Left ventricle myocardium inferior (tissue), 1 donor: ENCODE data around the gene COL1A2. TPM values are rescaled to one million over a fixed set of nuclear protein-coding genes. Genes with fewer than 3 reads are reported as not detected.

Source experiments
- DNase-seq: peaks from one replicate; pipeline ENCODE4 v3.0.0-alpha.2; 2020
- H3K27ac ChIP-seq: fragments of 200-600 bp; replicated peaks from 2 replicates; pipeline ENCODE4 v1.8.0; 2021
- H3K27me3 ChIP-seq: fragments of 200-600 bp; 2 replicates; pipeline ENCODE4 v1.8.0; 2021; ENCODE audit warnings: low read depth
- H3K36me3 ChIP-seq: fragments of 200-600 bp; 2 replicates; pipeline ENCODE4 v1.8.0; 2021
- H3K4me1 ChIP-seq: fragments of 200-600 bp; 2 replicates; pipeline ENCODE4 v1.8.0; 2021
- H3K4me3 ChIP-seq: fragments of 200-600 bp; 2 replicates; pipeline ENCODE4 v1.8.0; 2021; ENCODE audit warnings: mild to moderate bottlenecking, moderate library complexity
- H3K9me3 ChIP-seq: fragments of 200-600 bp; replicated peaks from 2 replicates; pipeline ENCODE4 v1.8.0; 2021
- intact Hi-C: fragments of 100-400 bp; cut with micrococcal nuclease; formaldehyde crosslinking; loops from one replicate; pipeline ENCODE4 v1.11.0; 2022
- total RNA-seq: library from RNA; stranded (reverse); fragmentation: NEBNext Ultra II Directional; extraction: Animal tissue kit (Norgen Biotek cat#: 25700); gene quantifications from one replicate; pipeline ENCODE4 v1.2.1, GENCODE V29; 2021
- TF ChIP-seq, protein P1 (sequence below): fragments of 200-600 bp; IDR thresholded peaks from 2 replicates; pipeline ENCODE4 v1.8.0; 2021; ENCODE audit warnings: antibody characterized with exemption, mild to moderate bottlenecking, borderline replicate concordance
- donor health status: DM: no; HTN: yes; CAD: no; lungs with severe emphysema.

COL1A2 gene
- total RNA-seq, 1 donor from 2014 or later: 96.6 TPM

DNA sequence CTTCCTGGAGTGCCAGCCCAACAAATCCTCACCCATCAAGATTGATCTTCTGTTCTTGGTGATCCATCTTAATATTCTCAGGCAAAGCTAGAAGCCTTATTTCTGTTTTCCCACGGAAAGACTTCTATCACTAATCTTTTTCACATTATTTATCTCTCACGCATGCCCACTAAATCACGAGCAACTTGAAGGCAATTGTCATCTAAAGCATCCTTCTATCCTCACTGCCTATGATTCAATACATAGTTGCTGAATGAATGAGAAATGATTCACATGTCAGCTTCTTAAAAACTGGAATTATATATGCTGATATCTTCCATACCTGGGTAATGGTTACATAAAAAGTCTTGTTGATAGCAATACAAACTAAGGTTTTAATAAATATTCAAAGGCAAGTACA lies 12.6 kb upstream of the COL1A2 start:
- DNase-seq: no peak

DNA sequence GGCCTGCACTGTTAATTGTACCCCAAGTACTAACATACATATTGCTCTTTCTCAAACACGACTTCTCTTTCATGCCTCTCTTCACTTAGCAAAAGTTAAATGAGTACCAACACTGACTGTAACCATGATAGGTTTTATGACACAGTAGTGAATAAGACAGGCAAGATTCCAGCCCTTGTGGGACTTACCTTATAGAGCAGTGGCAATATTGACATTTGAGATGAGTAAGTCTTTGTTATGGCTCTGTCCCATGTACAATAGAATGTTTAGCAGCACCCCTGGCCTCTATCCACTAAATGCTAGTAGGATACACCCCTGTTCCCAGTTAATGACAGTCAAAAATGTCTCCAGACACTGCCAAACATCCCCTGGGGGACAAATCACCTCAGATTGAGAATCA lies 11.9 kb upstream of the COL1A2 start:
- no peaks in the 10 kb centered on the region for H3K36me3 ChIP-seq
- H3K27me3 ChIP-seq: no peaks in the 10 kb centered on the region
- no peak overlapping the region for H3K4me3 ChIP-seq
- DNase-seq: no peak
- intact Hi-C loops: no loop called here
- H3K9me3 ChIP-seq: no peaks in the 10 kb centered on the region
- H3K4me1 ChIP-seq: no peaks in the 10 kb centered on the region
- TF ChIP-seq, protein P1, sequence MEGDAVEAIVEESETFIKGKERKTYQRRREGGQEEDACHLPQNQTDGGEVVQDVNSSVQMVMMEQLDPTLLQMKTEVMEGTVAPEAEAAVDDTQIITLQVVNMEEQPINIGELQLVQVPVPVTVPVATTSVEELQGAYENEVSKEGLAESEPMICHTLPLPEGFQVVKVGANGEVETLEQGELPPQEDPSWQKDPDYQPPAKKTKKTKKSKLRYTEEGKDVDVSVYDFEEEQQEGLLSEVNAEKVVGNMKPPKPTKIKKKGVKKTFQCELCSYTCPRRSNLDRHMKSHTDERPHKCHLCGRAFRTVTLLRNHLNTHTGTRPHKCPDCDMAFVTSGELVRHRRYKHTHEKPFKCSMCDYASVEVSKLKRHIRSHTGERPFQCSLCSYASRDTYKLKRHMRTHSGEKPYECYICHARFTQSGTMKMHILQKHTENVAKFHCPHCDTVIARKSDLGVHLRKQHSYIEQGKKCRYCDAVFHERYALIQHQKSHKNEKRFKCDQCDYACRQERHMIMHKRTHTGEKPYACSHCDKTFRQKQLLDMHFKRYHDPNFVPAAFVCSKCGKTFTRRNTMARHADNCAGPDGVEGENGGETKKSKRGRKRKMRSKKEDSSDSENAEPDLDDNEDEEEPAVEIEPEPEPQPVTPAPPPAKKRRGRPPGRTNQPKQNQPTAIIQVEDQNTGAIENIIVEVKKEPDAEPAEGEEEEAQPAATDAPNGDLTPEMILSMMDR: no peak
- H3K27ac ChIP-seq: no peak overlapping the region

More for the DNA sequence above, 12.6 kb upstream of the COL1A2 start:
- no peak overlapping the region for H3K27ac ChIP-seq
- H3K4me1 ChIP-seq: no peaks in the 10 kb centered on the region
- H3K9me3 ChIP-seq: no peaks in the 10 kb centered on the region
- H3K27me3 ChIP-seq: no peaks in the 10 kb centered on the region
- TF ChIP-seq, protein P1: no peak
- intact Hi-C loops: no loop called here
- H3K36me3 ChIP-seq: no peaks in the 10 kb centered on the region
- no peak overlapping the region for H3K4me3 ChIP-seq

DNA sequence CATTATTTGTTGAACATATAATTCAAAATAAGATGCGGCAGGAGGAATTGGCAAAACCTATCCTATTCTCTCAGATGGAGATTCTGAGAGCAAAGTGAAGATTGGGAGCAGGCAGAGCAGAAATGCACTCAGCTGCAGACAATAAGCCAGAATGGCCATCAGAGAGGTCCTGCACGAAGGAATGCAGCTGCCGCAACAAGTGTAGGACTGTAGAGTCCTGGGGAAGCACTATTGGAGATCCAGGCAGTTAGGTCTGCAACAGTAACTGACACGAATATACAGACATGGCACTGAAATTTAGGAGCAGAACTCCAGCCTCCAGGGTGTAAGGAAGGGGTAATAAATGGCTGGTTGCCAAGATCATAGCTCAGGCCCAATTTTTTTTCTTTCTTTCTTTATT lies 10.4 kb upstream of the COL1A2 start:
- no peaks in the 10 kb centered on the region for H3K36me3 ChIP-seq
- H3K9me3 ChIP-seq: no peaks in the 10 kb centered on the region
- intact Hi-C loops: no loop called here
- H3K27ac ChIP-seq: no peak overlapping the region
- no peak overlapping the region for H3K4me3 ChIP-seq
- DNase-seq: no peak
- no peaks in the 10 kb centered on the region for H3K4me1 ChIP-seq
- H3K27me3 ChIP-seq: no peaks in the 10 kb centered on the region
- TF ChIP-seq, protein P1: no peak

DNA sequence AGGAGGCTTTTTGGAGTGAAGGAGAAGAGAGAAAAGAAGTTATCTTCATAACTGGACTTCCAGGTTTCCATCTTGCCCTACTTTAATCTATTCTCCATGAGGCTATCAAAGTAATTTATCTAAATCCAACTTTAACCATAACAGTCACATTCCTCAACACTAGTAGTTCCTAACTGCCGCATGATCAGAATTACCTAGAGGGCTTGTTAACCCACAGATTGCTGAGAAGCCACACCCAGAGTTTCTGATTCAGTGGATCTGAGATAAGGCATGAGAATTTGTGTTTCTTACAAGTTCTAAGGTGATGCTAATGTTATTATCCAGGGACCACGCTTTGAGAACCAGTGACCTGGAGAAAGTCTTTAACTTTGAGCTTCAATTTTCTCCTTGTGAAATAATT lies 8.3 kb upstream of the COL1A2 start:
- no peaks in the 10 kb centered on the region for H3K36me3 ChIP-seq
- TF ChIP-seq, protein P1: no peak
- H3K4me1 ChIP-seq: no peaks in the 10 kb centered on the region
- H3K27me3 ChIP-seq: no peaks in the 10 kb centered on the region
- DNase-seq: no peak
- no peak overlapping the region for H3K27ac ChIP-seq
- intact Hi-C loops: no loop called here
- no peaks in the 10 kb centered on the region for H3K9me3 ChIP-seq
- H3K4me3 ChIP-seq: no peak overlapping the region

DNA sequence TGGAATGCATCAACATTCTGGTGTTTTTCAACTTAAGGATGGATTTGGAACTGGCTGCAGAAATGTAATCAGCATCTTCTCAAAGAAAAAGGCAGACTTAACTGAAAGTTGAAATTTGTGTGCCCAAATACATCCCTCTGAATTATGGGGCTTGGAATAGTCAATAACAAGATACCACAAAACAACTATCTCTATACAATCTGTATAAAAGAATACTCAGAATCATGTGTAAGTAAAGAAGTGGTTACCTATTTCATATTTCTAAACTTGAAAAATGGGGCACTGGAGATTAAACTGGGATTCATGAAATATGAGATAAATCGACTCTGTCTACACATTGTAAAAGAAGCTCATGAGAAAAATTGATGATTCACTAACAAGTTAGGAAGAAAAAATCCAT lies 6.2 kb upstream of the COL1A2 start:
- Histone ChIP-seq H3K27me3 (no peaks in the 10 kb centered on the region), H3K27ac (no peak overlapping the region), H3K4me3 (no peak overlapping the region), H3K36me3 (no peaks in the 10 kb centered on the region), H3K9me3 (no peaks in the 10 kb centered on the region), H3K4me1 (peaks cover 9% of the 10 kb centered on the region)
- TF ChIP-seq, protein P1: no peak
- no peak for DNase-seq
- intact Hi-C loops: no loop called here

DNA sequence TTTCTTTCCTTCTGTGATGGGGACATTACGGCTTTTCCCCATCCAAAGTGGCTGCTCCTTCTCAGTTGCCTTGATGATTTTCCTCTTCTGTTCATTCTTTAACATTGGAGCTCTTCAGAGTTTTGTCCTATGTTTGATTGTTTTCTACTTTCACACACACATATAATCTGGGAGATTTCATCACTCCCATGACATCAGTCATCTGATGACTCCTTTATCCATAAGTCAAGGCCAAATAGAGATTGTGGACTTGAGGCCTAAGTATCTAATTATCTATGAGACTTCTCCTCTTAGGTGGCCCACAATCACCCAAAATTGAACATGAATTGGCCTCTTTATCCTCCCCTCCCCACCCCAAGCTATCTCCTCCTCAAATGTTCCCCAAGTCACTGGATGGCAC lies 5.3 kb upstream of the COL1A2 start:
- Histone ChIP-seq H3K4me1 (peaks cover 13% of the 10 kb centered on the region), H3K36me3 (no peaks in the 10 kb centered on the region), H3K27me3 (peaks cover 7% of the 10 kb centered on the region), H3K27ac (no peak overlapping the region), H3K4me3 (no peak overlapping the region), H3K9me3 (no peaks in the 10 kb centered on the region)
- no peak for DNase-seq
- intact Hi-C loops: no loop called here
- TF ChIP-seq, protein P1: no peak
